ENCODE data around the gene GULP1.
"Not testable (repeated sequence)": the region's sequence is repeated elsewhere in the genome, so short reads cannot be mapped to it uniquely, and the experiment has no call there.

GULP1 gene

DNA sequence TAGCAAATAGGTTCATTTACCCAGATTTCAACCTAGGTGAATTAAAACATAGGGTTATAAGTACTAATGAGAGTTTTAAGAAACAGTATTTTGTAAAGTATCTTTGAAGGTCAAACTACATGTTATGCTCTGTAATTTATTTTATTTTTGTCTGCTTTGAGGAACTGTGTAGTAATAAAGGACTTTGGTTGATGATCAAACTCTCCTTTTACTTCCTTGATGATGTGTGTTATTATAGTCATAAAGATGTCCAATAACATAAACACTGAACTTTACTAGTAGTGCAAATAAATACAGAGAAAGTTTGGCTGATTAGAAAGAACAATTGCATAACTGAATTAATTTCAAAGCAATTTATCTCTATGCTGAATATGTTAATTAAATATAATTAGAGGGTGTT, 6.3 kb downstream of the GULP1 start:
- H3K4me3 ChIP-seq (replicated peaks; ENCODE audit: insufficient read depth, low read length) = no peak overlapping the region
- no peaks in the 10 kb centered on the region for H3K27me3 ChIP-seq (ENCODE audit: insufficient read depth, poor library complexity, severe bottlenecking)
- H3K27ac ChIP-seq (replicated peaks) = no peak overlapping the region
- no peak for TF ChIP-seq SPI1 (IDR thresholded peaks at IDR 0.05; ENCODE audit: borderline replicate concordance, low read depth)
- TF ChIP-seq GABPA (IDR thresholded peaks at IDR 0.05; ENCODE audit: low read depth) = no peak
- TF ChIP-seq, protein P1, sequence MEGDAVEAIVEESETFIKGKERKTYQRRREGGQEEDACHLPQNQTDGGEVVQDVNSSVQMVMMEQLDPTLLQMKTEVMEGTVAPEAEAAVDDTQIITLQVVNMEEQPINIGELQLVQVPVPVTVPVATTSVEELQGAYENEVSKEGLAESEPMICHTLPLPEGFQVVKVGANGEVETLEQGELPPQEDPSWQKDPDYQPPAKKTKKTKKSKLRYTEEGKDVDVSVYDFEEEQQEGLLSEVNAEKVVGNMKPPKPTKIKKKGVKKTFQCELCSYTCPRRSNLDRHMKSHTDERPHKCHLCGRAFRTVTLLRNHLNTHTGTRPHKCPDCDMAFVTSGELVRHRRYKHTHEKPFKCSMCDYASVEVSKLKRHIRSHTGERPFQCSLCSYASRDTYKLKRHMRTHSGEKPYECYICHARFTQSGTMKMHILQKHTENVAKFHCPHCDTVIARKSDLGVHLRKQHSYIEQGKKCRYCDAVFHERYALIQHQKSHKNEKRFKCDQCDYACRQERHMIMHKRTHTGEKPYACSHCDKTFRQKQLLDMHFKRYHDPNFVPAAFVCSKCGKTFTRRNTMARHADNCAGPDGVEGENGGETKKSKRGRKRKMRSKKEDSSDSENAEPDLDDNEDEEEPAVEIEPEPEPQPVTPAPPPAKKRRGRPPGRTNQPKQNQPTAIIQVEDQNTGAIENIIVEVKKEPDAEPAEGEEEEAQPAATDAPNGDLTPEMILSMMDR (IDR thresholded peaks at IDR 0.05; ENCODE audit: insufficient read depth, low read length) = no peak
- TF ChIP-seq, protein P2, sequence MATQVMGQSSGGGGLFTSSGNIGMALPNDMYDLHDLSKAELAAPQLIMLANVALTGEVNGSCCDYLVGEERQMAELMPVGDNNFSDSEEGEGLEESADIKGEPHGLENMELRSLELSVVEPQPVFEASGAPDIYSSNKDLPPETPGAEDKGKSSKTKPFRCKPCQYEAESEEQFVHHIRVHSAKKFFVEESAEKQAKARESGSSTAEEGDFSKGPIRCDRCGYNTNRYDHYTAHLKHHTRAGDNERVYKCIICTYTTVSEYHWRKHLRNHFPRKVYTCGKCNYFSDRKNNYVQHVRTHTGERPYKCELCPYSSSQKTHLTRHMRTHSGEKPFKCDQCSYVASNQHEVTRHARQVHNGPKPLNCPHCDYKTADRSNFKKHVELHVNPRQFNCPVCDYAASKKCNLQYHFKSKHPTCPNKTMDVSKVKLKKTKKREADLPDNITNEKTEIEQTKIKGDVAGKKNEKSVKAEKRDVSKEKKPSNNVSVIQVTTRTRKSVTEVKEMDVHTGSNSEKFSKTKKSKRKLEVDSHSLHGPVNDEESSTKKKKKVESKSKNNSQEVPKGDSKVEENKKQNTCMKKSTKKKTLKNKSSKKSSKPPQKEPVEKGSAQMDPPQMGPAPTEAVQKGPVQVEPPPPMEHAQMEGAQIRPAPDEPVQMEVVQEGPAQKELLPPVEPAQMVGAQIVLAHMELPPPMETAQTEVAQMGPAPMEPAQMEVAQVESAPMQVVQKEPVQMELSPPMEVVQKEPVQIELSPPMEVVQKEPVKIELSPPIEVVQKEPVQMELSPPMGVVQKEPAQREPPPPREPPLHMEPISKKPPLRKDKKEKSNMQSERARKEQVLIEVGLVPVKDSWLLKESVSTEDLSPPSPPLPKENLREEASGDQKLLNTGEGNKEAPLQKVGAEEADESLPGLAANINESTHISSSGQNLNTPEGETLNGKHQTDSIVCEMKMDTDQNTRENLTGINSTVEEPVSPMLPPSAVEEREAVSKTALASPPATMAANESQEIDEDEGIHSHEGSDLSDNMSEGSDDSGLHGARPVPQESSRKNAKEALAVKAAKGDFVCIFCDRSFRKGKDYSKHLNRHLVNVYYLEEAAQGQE (IDR thresholded peaks at IDR 0.05; ENCODE audit: insufficient replicate concordance, low read depth) = no peak
- no peak for TF ChIP-seq POLR2AphosphoS5 (IDR thresholded peaks at IDR 0.05; ENCODE audit: low read depth)
- DNase-seq (ENCODE audit: low read depth in 1 of 2, low spot score in 1 of 2) = no peak

DNA sequence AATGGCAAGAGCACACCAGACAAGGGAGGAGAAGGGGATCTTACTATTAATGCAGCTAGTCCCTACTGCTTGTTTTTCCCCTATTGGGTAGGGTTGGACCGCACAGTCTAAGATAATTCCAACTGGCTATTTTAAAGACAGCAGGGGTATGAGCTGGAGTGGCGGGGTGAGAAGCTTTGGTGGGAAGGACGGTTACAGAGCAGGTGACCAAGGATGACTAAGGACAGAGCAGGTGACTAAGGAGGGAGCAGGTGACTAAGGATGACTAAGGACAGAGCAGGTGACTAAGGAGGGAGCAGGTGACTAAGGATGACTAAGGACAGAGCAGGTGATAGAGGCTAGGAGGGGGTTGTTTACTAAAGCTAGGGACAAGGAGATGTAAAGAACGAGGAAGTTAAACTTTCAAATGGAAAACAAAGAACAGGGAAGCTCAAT, 7.3 kb downstream of the GULP1 start:
- not testable (repeated sequence) for DNase-seq (ENCODE audit: low read depth in 1 of 2, low spot score in 1 of 2); H3K4me3 ChIP-seq (replicated peaks; ENCODE audit: insufficient read depth, low read length); H3K27me3 ChIP-seq (ENCODE audit: insufficient read depth, poor library complexity, severe bottlenecking); H3K27ac ChIP-seq (replicated peaks)

DNA sequence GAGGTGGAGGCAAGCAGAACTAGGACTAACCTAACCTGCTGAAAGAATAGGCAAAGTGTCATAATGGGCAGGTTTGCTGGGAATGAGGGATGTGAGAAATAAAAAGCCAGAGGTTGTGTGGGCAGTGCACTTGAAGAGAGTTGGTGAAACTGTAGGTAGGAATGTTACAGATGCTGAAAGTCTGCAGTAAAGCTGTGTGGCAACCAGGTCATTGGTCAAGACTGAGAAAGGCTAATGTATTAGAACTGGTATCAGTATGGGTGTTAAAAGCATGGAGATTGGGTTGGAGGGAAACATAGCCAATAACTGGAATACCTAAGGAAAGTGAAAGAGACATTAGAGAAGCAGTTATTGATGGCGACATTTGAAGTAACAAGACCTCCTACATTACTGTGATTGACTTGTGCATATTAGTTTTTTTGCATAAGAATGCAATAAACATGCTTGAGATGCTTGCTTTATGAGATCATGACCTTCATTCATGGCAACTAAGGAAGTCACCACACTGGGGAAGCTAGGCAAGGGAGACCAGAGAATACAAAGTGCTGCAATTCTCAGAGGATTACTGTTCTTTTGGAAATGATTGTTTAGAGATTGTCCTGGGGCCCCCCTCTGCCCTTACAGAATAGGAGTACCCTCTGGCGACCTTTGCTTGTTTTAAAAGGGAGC, 11.8 kb downstream of the GULP1 start:
- no peak for DNase-seq (ENCODE audit: low read depth in 1 of 2, low spot score in 1 of 2)
- no peak overlapping the region for H3K27ac ChIP-seq (replicated peaks)

DNA sequence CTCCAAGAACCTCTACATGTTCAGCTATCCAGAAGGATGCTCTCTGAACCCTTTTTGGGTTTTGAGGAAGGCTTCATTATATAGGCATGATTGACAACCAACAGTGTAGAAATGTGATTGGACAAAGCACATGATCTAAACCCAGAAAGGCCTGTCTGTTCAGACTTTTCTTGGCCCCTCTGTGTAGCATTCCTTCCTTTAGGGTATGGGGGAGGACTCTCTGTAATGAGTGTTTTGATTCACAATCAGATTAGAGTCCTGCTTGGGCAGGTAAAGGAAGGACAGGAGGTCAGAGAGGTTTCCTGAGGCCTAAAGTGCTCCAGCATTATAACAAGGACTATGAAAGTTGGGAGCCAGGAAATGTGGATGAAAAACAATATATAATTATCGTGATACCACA, 13.6 kb downstream of the GULP1 start:
- no peak for DNase-seq (ENCODE audit: low read depth in 1 of 2, low spot score in 1 of 2)
- Histone ChIP-seq H3K27me3 (ENCODE audit: insufficient read depth, poor library complexity, severe bottlenecking) (no peaks in the 10 kb centered on the region), H3K27ac (replicated peaks) (no peak overlapping the region), H3K4me3 (replicated peaks; ENCODE audit: insufficient read depth, low read length) (no peak overlapping the region)
- TF ChIP-seq SPI1 (IDR thresholded peaks at IDR 0.05; ENCODE audit: borderline replicate concordance, low read depth) (no peak), POLR2AphosphoS5 (IDR thresholded peaks at IDR 0.05; ENCODE audit: low read depth) (no peak), GABPA (IDR thresholded peaks at IDR 0.05; ENCODE audit: low read depth) (no peak)
- TF ChIP-seq, protein P2 (IDR thresholded peaks at IDR 0.05; ENCODE audit: insufficient replicate concordance, low read depth) = no peak
- TF ChIP-seq, protein P1 (IDR thresholded peaks at IDR 0.05; ENCODE audit: insufficient read depth, low read length) = no peak

More for the DNA sequence above, 11.8 kb downstream of the GULP1 start:
- H3K27me3 ChIP-seq (ENCODE audit: insufficient read depth, poor library complexity, severe bottlenecking) = no peaks in the 10 kb centered on the region
- H3K4me3 ChIP-seq (replicated peaks; ENCODE audit: insufficient read depth, low read length) = no peak overlapping the region
- TF ChIP-seq, protein P1 (IDR thresholded peaks at IDR 0.05; ENCODE audit: insufficient read depth, low read length) = no peak
- TF ChIP-seq SPI1 (IDR thresholded peaks at IDR 0.05; ENCODE audit: borderline replicate concordance, low read depth) = no peak
- TF ChIP-seq POLR2AphosphoS5 (IDR thresholded peaks at IDR 0.05; ENCODE audit: low read depth) = no peak
- no peak for TF ChIP-seq GABPA (IDR thresholded peaks at IDR 0.05; ENCODE audit: low read depth)
- TF ChIP-seq, protein P2 (IDR thresholded peaks at IDR 0.05; ENCODE audit: insufficient replicate concordance, low read depth) = no peak
